GM21360 (cell line): ENCODE data around the gene EFCAB13.

Experiments used
- ATAC-seq: cut with Tn5 transposase; IDR thresholded peaks from one replicate; pipeline ENCODE4 v1.9.1; 2021; ENCODE audit warnings: mild to moderate bottlenecking, moderate library complexity; ENCODE audit not compliant: unreplicated experiment

Gene EFCAB13

GRCh38 chr17:47295037-47295873 lies 28.5 kb upstream of the EFCAB13 start:
- ATAC-seq: no peak

GRCh38 chr17:47295874-47296255 lies 27.9 kb upstream of the EFCAB13 start:
- ATAC-seq: no peak

- ATAC-seq: no peak
Measured at GRCh38 chr17:47297661-47298400, 25.9 kb upstream of the EFCAB13 start.

GRCh38 chr17:47298712-47299111 lies 25.0 kb upstream of the EFCAB13 start:
- no peak for ATAC-seq

GRCh38 chr17:47299239-47299910 lies 24.4 kb upstream of the EFCAB13 start:
- no peak for ATAC-seq

- no peak for ATAC-seq
Measured at GRCh38 chr17:47300718-47301117, 23.0 kb upstream of the EFCAB13 start.

- ATAC-seq: no peak
Measured at GRCh38 chr17:47301161-47301560, 22.6 kb upstream of the EFCAB13 start.

GRCh38 chr17:47301831-47302230 lies 21.9 kb upstream of the EFCAB13 start:
- no peak for ATAC-seq

- no peak for ATAC-seq
Measured at GRCh38 chr17:47304186-47304585, 19.6 kb upstream of the EFCAB13 start.

GRCh38 chr17:47305302-47305923 lies 18.3 kb upstream of the EFCAB13 start:
- ATAC-seq: no peak

GRCh38 chr17:47310186-47310733 lies 13.5 kb upstream of the EFCAB13 start:
- no peak for ATAC-seq

GRCh38 chr17:47311420-47311819 lies 12.3 kb upstream of the EFCAB13 start:
- ATAC-seq: no peak

GRCh38 chr17:47315451-47316266 lies 8.1 kb upstream of the EFCAB13 start:
- ATAC-seq: no peak

- ATAC-seq: no peak
Measured at GRCh38 chr17:47316311-47316710, 7.4 kb upstream of the EFCAB13 start.

- no peak for ATAC-seq
Measured at GRCh38 chr17:47317119-47317518, 6.6 kb upstream of the EFCAB13 start.

GRCh38 chr17:47318197-47318918 lies 5.4 kb upstream of the EFCAB13 start:
- ATAC-seq: no peak

- ATAC-seq: no peak
Measured at GRCh38 chr17:47320879-47321502, 2.8 kb upstream of the EFCAB13 start.

GRCh38 chr17:47324224-47325020 lies 667 bp downstream of the EFCAB13 start:
- peak; percentile 29 for ATAC-seq
